OCI-LY3 (cell line): ENCODE results near the gene ZKSCAN8.

Source experiments
- EZH2phosphoT487 ChIP-seq: fragments of 200-600 bp; shearing (Covaris generic); IDR thresholded peaks from 2 replicates; pipeline ENCODE4 v1.6.1; 2018; ENCODE audit warnings: antibody characterized with exemption, mixed run types, low read depth
- TF ChIP-seq, protein P1 (sequence below): fragments of 200-600, 300-600 bp; sonication (generic); IDR thresholded peaks from 2 replicates; pipeline ENCODE4 v1.5.1; 2014; ENCODE audit warnings: antibody characterized with exemption, low read length, low read depth

- TF ChIP-seq, protein P1, sequence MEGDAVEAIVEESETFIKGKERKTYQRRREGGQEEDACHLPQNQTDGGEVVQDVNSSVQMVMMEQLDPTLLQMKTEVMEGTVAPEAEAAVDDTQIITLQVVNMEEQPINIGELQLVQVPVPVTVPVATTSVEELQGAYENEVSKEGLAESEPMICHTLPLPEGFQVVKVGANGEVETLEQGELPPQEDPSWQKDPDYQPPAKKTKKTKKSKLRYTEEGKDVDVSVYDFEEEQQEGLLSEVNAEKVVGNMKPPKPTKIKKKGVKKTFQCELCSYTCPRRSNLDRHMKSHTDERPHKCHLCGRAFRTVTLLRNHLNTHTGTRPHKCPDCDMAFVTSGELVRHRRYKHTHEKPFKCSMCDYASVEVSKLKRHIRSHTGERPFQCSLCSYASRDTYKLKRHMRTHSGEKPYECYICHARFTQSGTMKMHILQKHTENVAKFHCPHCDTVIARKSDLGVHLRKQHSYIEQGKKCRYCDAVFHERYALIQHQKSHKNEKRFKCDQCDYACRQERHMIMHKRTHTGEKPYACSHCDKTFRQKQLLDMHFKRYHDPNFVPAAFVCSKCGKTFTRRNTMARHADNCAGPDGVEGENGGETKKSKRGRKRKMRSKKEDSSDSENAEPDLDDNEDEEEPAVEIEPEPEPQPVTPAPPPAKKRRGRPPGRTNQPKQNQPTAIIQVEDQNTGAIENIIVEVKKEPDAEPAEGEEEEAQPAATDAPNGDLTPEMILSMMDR = no peak
- no peak for TF ChIP-seq EZH2phosphoT487
Measured at GRCh38 chr6:28140616-28141015, 1.1 kb upstream of the ZKSCAN8 start.
